Colonic mucosa (tissue), 4 donors: Measurements from ENCODE around the gene TBX19. TPM values are rescaled to one million over a fixed set of nuclear protein-coding genes. Genes with fewer than 3 reads are reported as not detected.

Source experiments
- DNase-seq: peaks from one replicate; pipeline ENCODE4 v3.0.0-alpha.2; 2020
- H3K27ac ChIP-seq: fragments of 200-600 bp; one replicate; pipeline ENCODE4 v1.8.0; 2021
- H3K27me3 ChIP-seq: fragments of 200-600 bp; one replicate; pipeline ENCODE4 v1.8.0; 2021
- H3K36me3 ChIP-seq: fragments of 200-600 bp; one replicate; pipeline ENCODE4 v1.8.0; 2021
- H3K4me1 ChIP-seq: fragments of 200-600 bp; one replicate; pipeline ENCODE4 v1.8.0; 2021; ENCODE audit warnings: mild to moderate bottlenecking
- H3K4me3 ChIP-seq: fragments of 200-600 bp; one replicate; pipeline ENCODE4 v1.8.0; 2021
- H3K9ac ChIP-seq, 2 donors: one replicate each; pipeline ENCODE4 v1.7.0; 2013; ENCODE audit warnings: control low read depth in 2 of 2, low read depth in 2 of 2, low read length in 2 of 2
- H3K9me3 ChIP-seq: fragments of 200-600 bp; one replicate; pipeline ENCODE4 v1.8.0; 2021
- CTCF ChIP-seq: fragments of 200-600 bp; IDR thresholded peaks from one replicate; pipeline ENCODE4 v1.8.0; 2022; ENCODE audit warnings: antibody characterized with exemption, mild to moderate bottlenecking
- intact Hi-C: fragments of 100-400 bp; cut with DNase I; formaldehyde crosslinking; loops from one replicate; pipeline ENCODE4 v1.14.1; 2022
- total RNA-seq, 2 donors: library from RNA; stranded (reverse); fragmentation: NEBNext Ultra II Directional in 1 of 2; extraction: Animal tissue kit (Norgen Biotek cat#: 25700) in 1 of 2; gene quantifications; one replicate each; pipeline ENCODE4 v1.2.1, GENCODE V29; 2021
- donor health status: healthy.
- donor health status: DM: no; HTN: no; CAD: no.
- donor health status: DM: no; HTN: no; CAD: no.

The TBX19 gene
- total RNA-seq, 2 donors from 2014 or later, result 1.5 to 1.6 TPM

GRCh38 chr1:168243198-168243597 lies 37.5 kb upstream of the TBX19 start:
- intact Hi-C loops, result no loop called here
- H3K36me3 ChIP-seq, result peaks cover 4% of the 10 kb centered on the region
- no peak overlapping the region for H3K27ac ChIP-seq

GRCh38 chr1:168243636-168244212 lies 37.0 kb upstream of the TBX19 start:
- intact Hi-C loops, result no loop called here
- no peaks in the 10 kb centered on the region for H3K9me3 ChIP-seq
- TF ChIP-seq CTCF, result no peak
- peaks cover 4% of the 10 kb centered on the region for H3K36me3 ChIP-seq
- H3K4me3 ChIP-seq, result no peak overlapping the region
- DNase-seq, result no peak
- H3K9ac ChIP-seq, result no peak overlapping the region
- H3K4me1 ChIP-seq, result no peaks in the 10 kb centered on the region
- H3K27ac ChIP-seq, result no peak overlapping the region
- no peaks in the 10 kb centered on the region for H3K27me3 ChIP-seq

More at GRCh38 chr1:168243198-168243597, 37.5 kb upstream of the TBX19 start:
- Histone ChIP-seq H3K9ac (no peak overlapping the region), H3K4me3 (no peak overlapping the region), H3K9me3 (no peaks in the 10 kb centered on the region), H3K27me3 (no peaks in the 10 kb centered on the region), H3K4me1 (no peaks in the 10 kb centered on the region)
- no peak for TF ChIP-seq CTCF
- DNase-seq, result no peak

GRCh38 chr1:168245042-168245441 lies 35.6 kb upstream of the TBX19 start:
- Histone ChIP-seq H3K4me3 (no peak overlapping the region), H3K36me3 (peaks cover 4% of the 10 kb centered on the region), H3K4me1 (no peaks in the 10 kb centered on the region), H3K27ac (no peak overlapping the region), H3K9me3 (no peaks in the 10 kb centered on the region), H3K9ac (no peak overlapping the region), H3K27me3 (no peaks in the 10 kb centered on the region)
- DNase-seq, result no peak
- intact Hi-C loops, result no loop called here
- TF ChIP-seq CTCF, result no peak

GRCh38 chr1:168246506-168246905 lies 34.2 kb upstream of the TBX19 start:
- Histone ChIP-seq H3K36me3 (peaks cover 4% of the 10 kb centered on the region), H3K4me1 (no peaks in the 10 kb centered on the region), H3K27me3 (no peaks in the 10 kb centered on the region), H3K27ac (no peak overlapping the region), H3K4me3 (no peak overlapping the region), H3K9me3 (no peaks in the 10 kb centered on the region), H3K9ac (no peak overlapping the region)
- intact Hi-C loops, result no loop called here
- no peak for TF ChIP-seq CTCF
- no peak for DNase-seq

- intact Hi-C loops, result no loop called here
Observed at GRCh38 chr1:168252204-168252733, 28.4 kb upstream of the TBX19 start.

More at GRCh38 chr1:168252204-168252733, 28.4 kb upstream of the TBX19 start:
- Histone ChIP-seq H3K27ac (no peak overlapping the region), H3K27me3 (no peaks in the 10 kb centered on the region), H3K36me3 (no peaks in the 10 kb centered on the region), H3K4me1 (no peaks in the 10 kb centered on the region), H3K9me3 (no peaks in the 10 kb centered on the region), H3K9ac (no peak overlapping the region), H3K4me3 (no peak overlapping the region)
- no peak for TF ChIP-seq CTCF
- no peak for DNase-seq
